A549 (cell line): Measurements from ENCODE around the gene MRPS30.

Experiments used
- POLR2A ChIP-seq: IDR thresholded peaks from 2 replicates; pipeline ENCODE4 v1.6.1; 2012; ENCODE audit warnings: mild to moderate bottlenecking, low read length
- TF ChIP-seq, protein P1 (sequence below): fragments of >200 bp; sonication (Bioruptor Twin); formaldehyde crosslinking; IDR thresholded peaks from 3 replicates; pipeline ENCODE4 v1.5.1; 2016

- TF ChIP-seq, protein P1, sequence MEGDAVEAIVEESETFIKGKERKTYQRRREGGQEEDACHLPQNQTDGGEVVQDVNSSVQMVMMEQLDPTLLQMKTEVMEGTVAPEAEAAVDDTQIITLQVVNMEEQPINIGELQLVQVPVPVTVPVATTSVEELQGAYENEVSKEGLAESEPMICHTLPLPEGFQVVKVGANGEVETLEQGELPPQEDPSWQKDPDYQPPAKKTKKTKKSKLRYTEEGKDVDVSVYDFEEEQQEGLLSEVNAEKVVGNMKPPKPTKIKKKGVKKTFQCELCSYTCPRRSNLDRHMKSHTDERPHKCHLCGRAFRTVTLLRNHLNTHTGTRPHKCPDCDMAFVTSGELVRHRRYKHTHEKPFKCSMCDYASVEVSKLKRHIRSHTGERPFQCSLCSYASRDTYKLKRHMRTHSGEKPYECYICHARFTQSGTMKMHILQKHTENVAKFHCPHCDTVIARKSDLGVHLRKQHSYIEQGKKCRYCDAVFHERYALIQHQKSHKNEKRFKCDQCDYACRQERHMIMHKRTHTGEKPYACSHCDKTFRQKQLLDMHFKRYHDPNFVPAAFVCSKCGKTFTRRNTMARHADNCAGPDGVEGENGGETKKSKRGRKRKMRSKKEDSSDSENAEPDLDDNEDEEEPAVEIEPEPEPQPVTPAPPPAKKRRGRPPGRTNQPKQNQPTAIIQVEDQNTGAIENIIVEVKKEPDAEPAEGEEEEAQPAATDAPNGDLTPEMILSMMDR = no peak
- no peak for TF ChIP-seq POLR2A
Observed at GRCh38 chr5:44839018-44839681, 30.4 kb downstream of the MRPS30 start.
